T-helper 17 cell (primary cell): Measurements from ENCODE around the gene SELENOM. TPM values are rescaled to one million over a fixed set of nuclear protein-coding genes. Genes with fewer than 3 reads are reported as not detected.
A peak's percentile ranks its signal among the peaks of the same experiment; 100 is the strongest.
"Not testable (repeated sequence)": the region's sequence is repeated elsewhere in the genome, so short reads cannot be mapped to it uniquely, and the experiment has no call there.

Experiments used
- ATAC-seq: fragments of 150-1000 bp; cut with Tn5 transposase; 2 replicates; pipeline ENCODE4 v1.10.0; 2021; ENCODE audit warnings: mild to moderate bottlenecking, moderate library complexity
- DNase-seq, 3 donors: peaks; one replicate each; pipeline versions ENCODE4 v3.0.0 to v3.0.0-alpha.2; 2020 to 2021
- H3K9me3 ChIP-seq: one replicate; pipeline ENCODE4 v1.7.0; 2013; ENCODE audit warnings: low read length, mild to moderate bottlenecking; ENCODE audit not compliant: control insufficient read depth, poor library complexity, severe bottlenecking
- H3K27ac Mint-ChIP-seq: one replicate; pipeline ENCODE4 v1.8.0; 2022; ENCODE audit warnings: mild to moderate bottlenecking, moderate library complexity, mixed read lengths
- H3K27me3 Mint-ChIP-seq: one replicate; pipeline ENCODE4 v1.8.0; 2022; ENCODE audit warnings: mixed read lengths
- H3K36me3 Mint-ChIP-seq: one replicate; pipeline ENCODE4 v1.8.0; 2022; ENCODE audit warnings: low read depth, mixed read lengths
- H3K4me1 Mint-ChIP-seq: one replicate; pipeline ENCODE4 v1.8.0; 2022; ENCODE audit warnings: mild to moderate bottlenecking, mixed read lengths
- H3K4me3 Mint-ChIP-seq: one replicate; pipeline ENCODE4 v1.8.0; 2022; ENCODE audit warnings: mild to moderate bottlenecking, moderate library complexity, mixed read lengths
- total RNA-seq, 4 donors: library from RNA in 2 of 4; stranded (reverse) in 2 of 4; gene quantifications; one replicate each; pipeline ENCODE4 v1.2.3 and lab custom pipeline; 2022 to 2026

SELENOM gene
- total RNA-seq, 2 donors from 2014 or later, result 33.2 to 54.8 TPM

DNA sequence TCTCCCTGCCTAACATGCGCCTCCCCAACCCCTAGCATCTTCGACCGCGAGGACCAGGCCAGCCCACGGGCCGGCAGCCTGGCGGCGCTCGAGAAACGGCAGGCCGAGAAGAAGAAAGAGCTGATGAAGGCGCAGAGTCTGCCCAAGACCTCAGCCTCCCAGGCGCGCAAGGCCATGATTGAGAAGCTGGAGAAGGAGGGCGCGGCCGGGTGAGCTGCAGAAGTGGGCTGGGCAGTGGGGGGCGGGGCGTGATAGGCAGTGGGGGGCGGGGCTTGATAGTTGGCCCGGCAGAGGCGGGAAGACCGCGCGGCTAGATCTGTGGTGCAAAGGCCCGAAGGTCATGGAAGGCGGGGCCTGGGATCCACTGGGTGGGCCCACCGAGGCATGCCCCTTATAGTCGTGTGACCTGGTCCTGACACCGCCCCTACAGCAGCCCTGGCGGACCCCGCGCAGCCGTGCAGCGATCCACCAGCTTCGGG, 8.7 kb downstream of the SELENOM start:
- H3K4me1 Mint-ChIP-seq, result peaks cover 2% of the 10 kb centered on the region
- H3K9me3 ChIP-seq, result no peaks in the 10 kb centered on the region
- H3K27ac Mint-ChIP-seq, result no peak overlapping the region
- ATAC-seq (no peak), DNase-seq (no peak)
- H3K4me3 Mint-ChIP-seq, result no peak overlapping the region
- H3K36me3 Mint-ChIP-seq, result no peaks in the 10 kb centered on the region
- H3K27me3 Mint-ChIP-seq, result no peaks in the 10 kb centered on the region

DNA sequence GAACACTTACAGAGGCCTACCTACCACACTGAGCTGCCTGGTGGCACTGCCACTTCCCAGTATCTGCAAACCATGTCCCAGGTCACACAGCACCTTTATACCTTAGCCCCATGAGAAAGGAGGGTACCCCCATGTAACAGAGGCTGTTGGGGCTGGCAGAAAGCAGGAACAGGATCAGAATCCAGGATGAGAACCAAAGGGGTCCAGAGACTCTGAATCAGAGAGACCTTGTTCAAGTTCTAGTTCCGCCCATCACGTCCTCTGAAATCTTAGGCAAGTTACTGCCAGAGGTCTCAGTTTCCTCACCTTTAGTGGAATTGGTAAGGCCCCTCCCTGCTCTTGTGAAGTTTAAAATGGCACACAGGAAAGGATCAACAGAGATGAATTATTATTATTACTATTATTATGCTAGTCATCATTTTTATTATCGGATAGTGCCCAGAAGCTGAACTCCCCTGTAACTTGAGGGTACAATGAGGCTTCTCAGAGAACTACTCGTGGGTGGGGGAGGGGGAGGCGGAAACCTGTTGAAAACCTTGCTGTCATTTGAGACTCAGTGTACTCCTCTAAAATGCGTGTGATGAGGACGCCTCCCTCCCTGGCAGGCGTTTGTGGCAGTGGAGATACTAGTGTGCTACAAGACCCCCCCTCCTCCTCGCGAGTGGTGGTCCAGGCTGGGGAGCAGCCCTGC, 9.3 kb downstream of the SELENOM start:
- ATAC-seq, result no peak
- DNase-seq, result no peak
- Mint-ChIP-seq H3K4me3 (no peak overlapping the region), H3K4me1 (peaks cover 2% of the 10 kb centered on the region), H3K36me3 (no peaks in the 10 kb centered on the region), H3K27ac (no peak overlapping the region), H3K27me3 (no peaks in the 10 kb centered on the region)
- H3K9me3 ChIP-seq, result no peaks in the 10 kb centered on the region

DNA sequence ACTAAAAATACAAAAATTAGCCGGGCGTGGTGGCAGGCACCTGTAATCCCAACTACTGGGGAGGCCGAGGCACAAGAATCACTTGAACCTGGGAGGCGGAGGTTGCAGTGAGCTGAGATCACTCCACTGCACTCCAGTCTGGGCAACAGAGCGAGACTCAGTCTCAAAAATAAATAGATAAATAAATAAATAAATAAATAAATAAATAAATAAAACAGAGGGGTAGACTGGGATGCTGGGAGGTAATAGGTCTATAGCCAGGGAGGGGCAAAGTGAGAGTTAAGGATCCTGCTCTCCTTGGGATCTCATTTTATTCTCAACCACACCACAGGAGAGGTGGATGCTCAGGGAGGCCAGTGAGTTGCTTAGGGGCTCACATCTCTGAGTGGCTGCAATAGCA, 9.8 kb downstream of the SELENOM start:
- not testable (repeated sequence) for H3K9me3 ChIP-seq, H3K36me3 Mint-ChIP-seq, H3K4me1 Mint-ChIP-seq, H3K4me3 Mint-ChIP-seq, H3K27me3 Mint-ChIP-seq, ATAC-seq, DNase-seq, H3K27ac Mint-ChIP-seq

DNA sequence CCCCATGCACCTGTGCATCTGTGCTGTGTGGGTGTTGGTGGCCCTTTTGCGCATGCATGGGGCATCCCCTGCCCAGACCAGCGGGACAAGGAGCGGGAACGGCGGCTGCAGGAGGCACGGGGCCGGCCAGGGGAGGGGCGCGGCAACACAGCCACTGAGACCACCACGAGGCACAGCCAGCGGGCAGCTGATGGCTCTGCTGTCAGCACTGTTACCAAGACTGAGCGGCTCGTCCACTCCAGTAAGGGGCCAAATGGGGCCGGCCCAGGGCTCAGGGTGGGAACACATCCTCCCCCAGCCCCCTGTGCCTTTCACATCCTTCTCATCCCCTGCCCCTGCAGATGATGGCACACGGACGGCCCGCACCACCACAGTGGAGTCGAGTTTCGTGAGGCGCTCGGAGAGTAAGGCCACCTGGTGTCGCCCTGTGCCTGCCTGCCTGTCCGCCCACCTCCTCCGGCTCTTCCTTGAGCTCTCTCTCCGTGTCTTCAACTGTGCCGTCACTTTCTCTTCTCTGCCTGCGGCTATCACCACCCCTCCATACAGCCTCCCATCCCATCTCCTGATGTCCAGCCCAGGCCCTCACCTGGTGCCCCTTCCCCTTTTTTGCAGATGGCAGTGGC, 10.6 kb downstream of the SELENOM start:
- no peaks in the 10 kb centered on the region for H3K27me3 Mint-ChIP-seq
- H3K4me3 Mint-ChIP-seq, result no peak overlapping the region
- H3K4me1 Mint-ChIP-seq, result peaks cover 5% of the 10 kb centered on the region
- DNase-seq (no peak), ATAC-seq (no peak)
- no peaks in the 10 kb centered on the region for H3K9me3 ChIP-seq
- no peaks in the 10 kb centered on the region for H3K36me3 Mint-ChIP-seq
- peak overlapping the region; percentile 21 for H3K27ac Mint-ChIP-seq

DNA sequence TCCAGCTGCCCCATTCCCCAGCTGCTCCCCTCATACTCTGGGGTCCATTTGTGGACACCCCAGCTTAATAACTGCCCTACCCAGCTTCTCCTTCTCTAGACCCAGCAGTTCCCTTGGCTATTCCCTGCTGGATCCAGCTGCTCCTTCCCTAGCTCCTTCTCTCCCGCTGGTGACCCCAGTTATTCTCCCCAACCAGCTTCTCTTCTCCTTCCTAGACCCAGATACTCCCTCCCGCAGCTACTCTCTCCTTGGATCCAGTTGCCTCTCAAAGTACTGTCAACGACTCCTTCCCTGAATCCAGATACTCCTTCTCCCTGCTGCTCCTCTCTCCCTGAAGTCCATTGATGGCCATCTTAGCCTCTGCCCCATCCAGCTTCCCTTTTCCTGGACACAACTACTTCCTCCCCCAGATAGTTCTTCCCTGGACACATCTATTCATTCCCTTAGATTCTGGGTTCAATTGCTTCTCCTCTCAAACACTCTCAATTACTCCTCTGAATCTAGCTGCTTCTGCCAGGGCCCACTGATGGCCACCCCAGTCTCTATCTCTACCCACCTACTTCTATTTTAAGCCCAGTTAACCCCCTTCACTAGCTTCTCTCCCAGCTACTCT, 11.6 kb downstream of the SELENOM start:
- no peak for ATAC-seq
- Mint-ChIP-seq H3K4me1 (peaks cover 5% of the 10 kb centered on the region), H3K27ac (peak overlapping the region; percentile 21), H3K27me3 (no peaks in the 10 kb centered on the region), H3K4me3 (no peak overlapping the region), H3K36me3 (no peaks in the 10 kb centered on the region)
- no peak for DNase-seq
- H3K9me3 ChIP-seq, result no peaks in the 10 kb centered on the region

DNA sequence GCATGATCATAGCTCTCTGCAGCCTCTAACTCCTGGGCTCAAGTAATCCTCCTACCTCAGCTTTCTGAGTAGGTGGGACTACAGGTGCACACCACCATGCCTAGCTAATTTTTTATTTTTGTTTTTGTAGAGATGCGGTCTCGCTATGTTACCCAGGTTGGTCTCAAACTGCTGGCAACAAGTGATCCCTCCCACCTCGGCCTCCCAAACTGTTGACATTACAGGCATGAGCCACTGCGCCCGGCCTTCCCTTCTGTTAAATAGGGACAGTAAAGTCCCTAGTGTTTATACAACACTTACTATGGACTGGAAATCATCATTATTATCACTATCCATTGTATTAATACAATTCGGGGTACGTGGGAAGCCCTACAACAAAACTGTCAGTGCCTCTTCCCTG, 12.6 kb downstream of the SELENOM start:
- Mint-ChIP-seq H3K4me3 (no peak overlapping the region), H3K4me1 (peaks cover 5% of the 10 kb centered on the region), H3K27me3 (no peaks in the 10 kb centered on the region), H3K27ac (no peak overlapping the region), H3K36me3 (no peaks in the 10 kb centered on the region)
- DNase-seq, result no peak
- ATAC-seq, result no peak
- no peaks in the 10 kb centered on the region for H3K9me3 ChIP-seq

DNA sequence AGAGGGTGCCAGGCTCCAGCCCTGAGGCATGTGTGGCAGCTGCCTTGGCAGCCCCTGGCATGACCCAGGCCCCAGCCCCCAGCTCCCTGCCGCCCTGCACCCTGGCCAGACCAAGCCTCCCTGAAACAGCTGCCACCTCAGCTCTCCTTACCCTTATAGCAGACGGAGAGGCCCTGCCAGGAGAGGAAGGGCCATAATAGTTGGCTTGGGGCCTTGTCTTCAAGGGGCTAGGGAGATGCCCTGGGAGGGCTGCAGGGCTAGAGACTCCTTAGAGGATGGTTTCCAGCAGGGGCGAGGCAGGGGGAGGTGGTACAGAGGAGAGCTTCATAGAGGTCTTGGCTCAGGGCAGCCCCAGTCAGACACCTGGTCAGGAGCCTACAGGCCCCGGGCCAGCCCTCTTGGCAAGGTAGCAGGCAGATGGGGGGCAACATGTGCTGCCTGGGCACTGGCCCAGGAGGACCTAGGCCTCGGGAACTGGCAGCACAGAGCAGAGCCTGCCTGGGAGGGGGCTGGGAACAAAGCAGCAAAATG, 13.3 kb downstream of the SELENOM start:
- Mint-ChIP-seq H3K4me1 (peaks cover 6% of the 10 kb centered on the region), H3K27me3 (no peaks in the 10 kb centered on the region), H3K4me3 (no peak overlapping the region), H3K27ac (no peak overlapping the region), H3K36me3 (no peaks in the 10 kb centered on the region)
- DNase-seq (no peak), ATAC-seq (no peak)
- no peaks in the 10 kb centered on the region for H3K9me3 ChIP-seq

DNA sequence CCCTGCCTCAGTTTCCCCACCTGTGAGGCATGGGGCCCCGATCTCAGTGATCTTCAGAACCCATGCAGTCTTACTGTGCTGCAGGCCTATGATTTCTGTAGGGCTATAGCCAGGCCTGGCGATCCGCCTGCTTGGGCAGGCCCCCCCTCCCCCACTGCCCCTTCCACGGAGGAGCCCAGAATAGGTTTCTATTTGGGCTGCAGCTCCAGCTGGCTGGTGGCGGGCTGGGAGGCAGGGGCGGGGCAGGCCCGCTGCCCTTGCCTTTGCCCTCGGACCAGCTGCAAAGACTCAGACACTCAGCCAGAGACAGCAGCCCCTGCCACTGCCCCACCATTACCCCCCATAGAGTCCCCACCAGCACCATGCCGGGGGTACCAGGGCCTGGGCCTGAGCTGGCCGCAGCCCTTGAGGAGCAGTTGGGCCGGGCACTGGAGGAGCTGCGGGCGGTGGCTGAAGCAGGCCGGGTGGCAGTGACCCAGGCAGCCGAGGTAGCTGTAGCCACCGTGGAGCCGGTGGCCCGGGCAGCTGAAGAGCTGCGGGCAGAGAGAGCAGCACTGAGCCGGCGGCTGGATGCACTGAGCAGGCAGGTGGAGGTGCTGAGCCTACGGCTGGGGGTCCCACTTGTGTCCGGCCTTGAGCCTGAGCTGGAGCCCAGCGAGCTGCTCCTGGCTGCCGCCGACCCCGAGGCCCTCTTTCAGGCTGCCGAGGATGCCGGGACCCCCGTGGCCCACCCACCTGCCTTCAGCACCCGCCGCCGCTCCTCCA, 14.1 kb downstream of the SELENOM start:
- H3K9me3 ChIP-seq, result no peaks in the 10 kb centered on the region
- ATAC-seq (no peak), DNase-seq (no peak)
- H3K27ac Mint-ChIP-seq, result no peak overlapping the region
- H3K36me3 Mint-ChIP-seq, result no peaks in the 10 kb centered on the region
- no peaks in the 10 kb centered on the region for H3K27me3 Mint-ChIP-seq
- peaks cover 8% of the 10 kb centered on the region for H3K4me1 Mint-ChIP-seq
- no peak overlapping the region for H3K4me3 Mint-ChIP-seq

DNA sequence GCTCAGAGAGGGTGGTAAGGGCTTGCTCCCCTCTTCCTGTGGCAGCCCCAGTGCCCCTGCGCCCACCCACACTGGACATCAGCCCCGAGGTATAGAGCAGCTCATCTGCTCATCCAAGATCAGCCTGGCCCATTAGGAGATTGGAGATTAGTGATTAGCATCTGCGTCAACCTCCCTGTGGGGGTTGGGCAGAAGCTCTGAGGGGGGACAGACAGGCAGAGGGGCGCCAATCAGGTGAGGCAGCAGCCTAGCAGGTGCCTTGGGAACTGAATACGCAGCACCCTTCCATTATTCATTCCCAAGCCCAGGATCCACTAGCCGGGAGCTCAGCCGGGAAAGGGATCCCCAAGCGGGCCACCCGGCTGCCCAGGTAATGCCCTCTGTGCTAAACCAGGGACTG, 15.2 kb downstream of the SELENOM start:
- DNase-seq (no peak), ATAC-seq (no peak)
- Mint-ChIP-seq H3K4me1 (peaks cover 8% of the 10 kb centered on the region), H3K27ac (no peak overlapping the region), H3K27me3 (no peaks in the 10 kb centered on the region), H3K4me3 (no peak overlapping the region), H3K36me3 (no peaks in the 10 kb centered on the region)
- H3K9me3 ChIP-seq, result no peaks in the 10 kb centered on the region

DNA sequence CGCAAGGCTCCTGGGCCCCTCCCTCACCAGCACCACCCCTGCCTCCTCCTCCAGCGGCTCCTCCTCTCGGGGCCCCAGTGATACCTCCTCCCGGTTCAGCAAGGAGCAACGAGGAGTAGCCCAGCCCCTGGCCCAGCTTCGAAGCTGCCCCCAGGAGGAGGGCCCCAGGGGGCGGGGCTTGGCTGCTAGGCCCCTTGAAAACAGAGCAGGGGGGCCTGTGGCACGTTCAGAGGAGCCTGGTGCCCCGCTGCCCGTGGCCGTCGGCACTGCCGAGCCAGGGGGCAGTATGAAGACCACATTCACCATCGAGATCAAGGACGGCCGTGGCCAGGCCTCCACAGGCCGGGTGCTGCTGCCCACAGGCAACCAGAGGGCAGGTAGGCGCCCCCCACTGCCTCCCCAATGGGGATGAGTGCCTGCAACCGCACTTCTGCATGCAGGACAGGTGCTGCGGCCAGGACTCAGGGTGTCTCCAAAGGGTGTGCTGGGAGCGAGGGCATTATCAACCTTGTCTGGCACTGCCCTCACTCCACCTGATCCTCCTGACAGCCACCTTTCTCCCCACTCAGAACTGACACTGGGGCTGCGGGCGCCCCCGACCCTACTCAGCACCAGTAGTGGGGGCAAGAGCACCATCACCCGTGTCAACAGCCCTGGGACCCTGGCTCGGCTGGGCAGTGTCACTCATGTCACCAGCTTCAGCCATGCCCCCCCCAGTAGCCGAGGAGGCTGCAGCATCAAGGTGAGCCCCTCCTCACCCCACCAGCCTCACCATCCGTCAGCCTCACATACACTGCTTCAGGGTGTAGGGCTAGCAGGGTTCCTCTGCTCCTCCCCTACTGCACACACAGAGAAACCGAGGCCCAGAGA, 16.0 kb downstream of the SELENOM start:
- H3K9me3 ChIP-seq, result no peaks in the 10 kb centered on the region
- peaks cover 8% of the 10 kb centered on the region for H3K4me1 Mint-ChIP-seq
- no peak for ATAC-seq
- no peaks in the 10 kb centered on the region for H3K36me3 Mint-ChIP-seq
- no peak overlapping the region for H3K27ac Mint-ChIP-seq
- no peak for DNase-seq
- no peaks in the 10 kb centered on the region for H3K27me3 Mint-ChIP-seq
- no peak overlapping the region for H3K4me3 Mint-ChIP-seq

DNA sequence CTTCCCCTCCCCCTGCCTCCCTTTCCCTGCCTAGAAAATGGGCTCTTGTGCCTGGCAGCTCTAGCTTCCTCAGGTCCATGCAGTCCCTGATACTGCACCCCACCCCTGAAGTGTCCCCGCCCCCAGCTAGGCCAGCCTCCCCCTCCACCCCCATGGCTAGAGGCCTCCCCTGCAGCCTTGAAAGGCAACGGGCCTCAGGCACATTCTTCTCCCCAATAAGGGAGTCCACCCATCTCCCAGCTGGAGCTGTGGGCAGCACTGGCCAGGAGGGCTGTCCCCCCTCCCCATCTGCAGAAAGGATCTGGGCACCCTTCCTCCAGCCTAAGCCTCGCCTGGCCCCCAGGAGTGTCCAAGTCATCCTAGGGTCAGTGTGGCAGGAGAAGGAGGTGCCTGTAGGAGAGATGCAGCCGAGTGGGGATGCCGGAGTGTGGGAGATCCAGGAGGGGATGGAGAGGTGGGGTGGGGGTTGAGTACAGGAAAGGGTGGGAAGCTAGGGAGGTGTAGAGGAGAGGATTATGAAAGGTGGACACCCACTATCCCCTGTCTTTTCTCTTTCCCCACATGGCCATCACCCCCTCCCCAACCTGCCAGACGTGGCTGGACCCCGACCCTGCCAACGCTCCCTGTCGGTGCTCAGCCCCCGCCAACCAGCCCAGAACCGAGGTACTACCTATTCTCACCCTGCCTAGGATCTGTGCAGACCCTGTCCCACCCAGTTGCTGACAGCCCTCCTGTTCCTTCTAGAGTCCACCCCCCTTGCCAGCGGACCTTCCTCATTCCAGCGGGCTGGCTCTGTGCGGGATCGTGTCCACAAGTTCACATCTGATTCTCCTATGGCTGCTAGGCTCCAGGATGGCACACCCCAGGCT, 16.9 kb downstream of the SELENOM start:
- no peak overlapping the region for H3K4me3 Mint-ChIP-seq
- no peaks in the 10 kb centered on the region for H3K36me3 Mint-ChIP-seq
- H3K4me1 Mint-ChIP-seq, result peaks cover 5% of the 10 kb centered on the region
- no peak overlapping the region for H3K27ac Mint-ChIP-seq
- DNase-seq, result no peak
- H3K9me3 ChIP-seq, result no peaks in the 10 kb centered on the region
- H3K27me3 Mint-ChIP-seq, result no peaks in the 10 kb centered on the region
- ATAC-seq, result no peak
